AG08396 (cell line): Measurements from ENCODE around the gene ZNF414.
A peak's percentile ranks its signal among the peaks of the same experiment; 100 is the strongest.

Experiments used
- DNase-seq: peaks from one replicate; pipeline ENCODE4 v3.0.0; 2012; ENCODE audit warnings: low spot score, mixed read lengths

Gene ZNF414

GRCh38 chr19:8490395-8490760 is 23.6 kb downstream of the ZNF414 start:
- no peak for DNase-seq

DNA sequence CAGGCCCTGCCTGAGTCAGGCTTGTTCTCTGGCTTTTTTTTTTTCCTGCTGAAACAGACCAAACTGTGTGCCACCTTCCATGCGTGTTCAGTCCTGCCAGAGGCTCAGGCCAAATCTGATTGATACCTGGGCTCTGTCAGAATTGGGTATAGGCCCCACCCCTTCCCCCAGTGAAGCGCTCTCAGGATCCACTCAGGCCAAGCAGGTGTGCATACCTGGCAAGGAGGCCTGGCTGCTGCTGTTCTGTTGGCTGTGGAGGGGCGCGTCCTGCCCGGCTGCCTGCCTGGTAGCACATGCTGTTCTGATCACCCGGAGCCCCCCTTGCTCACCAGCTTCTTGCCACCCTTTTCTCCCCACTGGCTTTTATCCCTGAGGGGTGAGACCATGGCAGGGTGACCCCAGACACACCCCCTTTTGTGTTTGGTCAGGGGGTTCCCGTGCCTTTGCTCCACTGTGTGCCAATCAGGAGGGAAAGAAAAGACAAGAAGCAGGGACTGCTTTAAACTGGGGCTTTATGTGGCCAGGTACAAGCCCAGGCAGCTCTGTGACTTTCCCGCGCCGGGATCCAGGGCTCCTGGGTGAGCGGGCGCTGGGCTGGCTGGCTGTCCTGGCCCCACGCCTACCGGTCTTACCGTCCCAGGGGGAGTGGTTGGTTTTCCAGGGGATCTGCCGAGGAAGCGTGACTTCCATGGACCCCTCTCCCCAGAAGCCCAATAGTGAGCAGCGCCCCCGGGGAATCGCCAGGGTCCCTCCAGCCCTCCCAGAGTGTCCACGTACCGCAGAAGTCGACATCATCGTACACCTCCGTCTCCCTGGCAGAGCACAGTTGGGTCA is 24.2 kb downstream of the ZNF414 start:
- DNase-seq, result no peak

GRCh38 chr19:8488365-8488764 is 25.6 kb downstream of the ZNF414 start:
- no peak for DNase-seq

- DNase-seq, result no peak
Measured at GRCh38 chr19:8487137-8487851, 26.7 kb downstream of the ZNF414 start.

GRCh38 chr19:8486661-8487136 is 27.3 kb downstream of the ZNF414 start:
- no peak for DNase-seq

DNA sequence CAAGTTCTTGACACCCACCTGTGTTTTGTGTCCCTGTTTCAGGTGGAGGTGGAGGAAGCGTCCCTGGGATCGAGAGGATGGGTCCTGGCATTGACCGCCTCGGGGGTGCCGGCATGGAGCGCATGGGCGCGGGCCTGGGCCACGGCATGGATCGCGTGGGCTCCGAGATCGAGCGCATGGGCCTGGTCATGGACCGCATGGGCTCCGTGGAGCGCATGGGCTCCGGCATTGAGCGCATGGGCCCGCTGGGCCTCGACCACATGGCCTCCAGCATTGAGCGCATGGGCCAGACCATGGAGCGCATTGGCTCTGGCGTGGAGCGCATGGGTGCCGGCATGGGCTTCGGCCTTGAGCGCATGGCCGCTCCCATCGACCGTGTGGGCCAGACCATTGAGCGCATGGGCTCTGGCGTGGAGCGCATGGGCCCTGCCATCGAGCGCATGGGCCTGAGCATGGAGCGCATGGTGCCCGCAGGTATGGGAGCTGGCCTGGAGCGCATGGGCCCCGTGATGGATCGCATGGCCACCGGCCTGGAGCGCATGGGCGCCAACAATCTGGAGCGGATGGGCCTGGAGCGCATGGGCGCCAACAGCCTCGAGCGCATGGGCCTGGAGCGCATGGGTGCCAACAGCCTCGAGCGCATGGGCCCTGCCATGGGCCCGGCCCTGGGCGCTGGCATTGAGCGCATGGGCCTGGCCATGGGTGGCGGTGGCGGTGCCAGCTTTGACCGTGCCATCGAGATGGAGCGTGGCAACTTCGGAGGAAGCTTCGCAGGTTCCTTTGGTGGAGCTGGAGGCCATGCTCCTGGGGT is 28.2 kb downstream of the ZNF414 start:
- DNase-seq, result no peak

DNA sequence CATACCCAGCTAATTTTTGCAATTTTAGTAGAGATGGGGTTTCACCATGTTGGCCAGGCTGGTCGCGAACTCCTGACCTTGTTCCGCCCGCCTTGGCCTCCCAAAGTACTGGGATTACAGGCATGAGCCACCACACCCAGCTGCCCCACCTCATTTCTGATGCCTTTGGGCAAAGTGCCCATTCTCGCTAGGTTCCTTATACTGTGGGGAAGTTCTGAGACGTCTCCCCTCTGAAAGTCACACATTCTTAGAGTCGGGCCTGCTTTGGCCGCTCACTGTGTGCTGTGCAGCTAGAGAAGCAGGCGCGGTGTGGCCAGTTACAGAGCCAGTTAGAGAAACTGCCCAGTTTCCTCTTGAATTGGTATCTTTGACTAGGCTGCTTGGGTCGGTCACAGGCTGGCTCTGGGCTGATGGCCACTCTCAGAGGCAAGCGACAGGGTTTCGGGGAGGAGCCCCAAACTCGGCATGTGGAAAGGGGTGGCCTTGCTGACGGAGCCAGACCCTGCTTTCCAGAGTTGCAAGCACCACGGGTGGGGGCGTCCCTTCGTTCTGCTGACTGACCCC is 29.6 kb downstream of the ZNF414 start:
- DNase-seq, result no peak

DNA sequence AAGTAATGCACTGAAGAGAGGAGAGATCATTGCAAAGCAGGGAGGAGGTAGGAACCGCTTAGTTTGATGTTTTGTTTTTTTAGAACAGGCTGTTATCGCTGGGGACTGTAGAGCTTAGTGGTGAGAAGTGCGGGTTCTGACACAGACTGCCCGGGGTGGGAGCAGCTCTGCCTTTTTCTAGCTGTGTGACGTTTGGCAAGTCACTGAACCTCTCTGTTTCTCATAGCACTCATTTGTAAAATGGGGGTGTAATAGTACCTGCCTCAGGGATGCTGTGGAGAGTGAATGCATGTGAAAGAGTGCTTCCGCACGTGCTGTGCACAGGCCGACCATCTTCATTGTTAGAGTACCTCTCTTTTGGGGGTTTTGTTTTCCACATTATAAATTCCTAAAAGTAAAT is 30.8 kb downstream of the ZNF414 start:
- no peak for DNase-seq

DNA sequence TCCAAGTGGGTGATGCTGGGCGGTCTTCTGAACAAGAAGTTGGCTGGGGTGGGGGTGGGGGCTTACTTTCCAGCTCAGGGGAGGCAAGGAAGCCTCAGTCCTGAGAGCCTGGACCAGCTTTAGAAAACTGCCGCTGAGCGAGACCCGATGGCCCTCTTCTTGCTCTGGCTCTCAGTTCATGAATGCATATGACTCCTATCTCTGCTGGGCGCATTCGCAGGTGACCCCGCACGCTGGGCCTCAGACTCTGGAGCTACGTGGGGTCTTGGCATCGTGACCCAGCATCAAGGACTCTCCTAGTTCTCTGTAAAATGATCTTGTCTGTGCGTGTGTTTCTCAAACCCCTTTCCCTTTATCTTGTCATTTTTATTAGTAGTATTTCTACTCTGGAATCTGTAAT is 31.3 kb downstream of the ZNF414 start:
- no peak for DNase-seq

DNA sequence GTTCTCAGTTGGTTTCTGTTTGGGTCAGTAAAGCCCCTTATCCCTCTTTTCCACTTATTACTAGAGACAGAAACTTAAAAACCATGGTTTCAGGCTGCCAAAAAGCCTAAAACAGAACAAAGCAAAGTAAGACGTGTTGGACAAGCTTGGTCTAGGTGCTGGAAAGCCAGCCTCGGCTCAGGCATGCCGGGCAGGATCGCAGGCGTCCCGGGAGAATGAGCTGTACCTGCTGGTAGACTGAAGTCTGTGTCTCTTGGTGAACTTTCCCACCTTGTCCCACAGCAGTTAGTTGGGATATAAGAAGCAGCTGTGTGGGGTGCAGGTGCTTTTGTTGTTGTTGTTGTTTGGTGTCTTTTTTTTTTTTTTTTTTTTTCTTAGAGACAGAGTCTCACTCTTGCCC is 32.4 kb downstream of the ZNF414 start:
- no peak for DNase-seq

DNA sequence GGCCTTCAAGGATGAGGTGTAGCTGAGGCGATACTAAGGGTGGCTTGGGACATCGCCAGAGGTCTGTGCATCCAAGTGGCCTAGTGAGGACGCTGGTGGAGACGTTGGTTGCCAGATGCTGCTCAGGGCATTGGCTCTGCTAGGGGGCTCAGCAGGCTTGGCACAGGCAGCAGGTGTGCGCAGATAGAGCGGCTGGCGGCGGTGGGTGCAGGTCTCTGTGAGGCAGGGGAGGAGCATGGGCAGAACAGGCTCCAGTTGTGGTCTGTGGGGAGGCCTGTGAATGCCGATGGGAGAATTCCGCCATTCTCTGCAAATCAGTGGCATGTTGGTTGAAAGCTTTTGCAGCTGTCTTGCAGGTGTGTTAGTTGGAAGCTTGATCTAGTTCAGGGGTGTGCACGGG is 32.8 kb downstream of the ZNF414 start:
- DNase-seq, result no peak

- no peak for DNase-seq
Measured at GRCh38 chr19:8478598-8478997, 35.4 kb downstream of the ZNF414 start.

DNA sequence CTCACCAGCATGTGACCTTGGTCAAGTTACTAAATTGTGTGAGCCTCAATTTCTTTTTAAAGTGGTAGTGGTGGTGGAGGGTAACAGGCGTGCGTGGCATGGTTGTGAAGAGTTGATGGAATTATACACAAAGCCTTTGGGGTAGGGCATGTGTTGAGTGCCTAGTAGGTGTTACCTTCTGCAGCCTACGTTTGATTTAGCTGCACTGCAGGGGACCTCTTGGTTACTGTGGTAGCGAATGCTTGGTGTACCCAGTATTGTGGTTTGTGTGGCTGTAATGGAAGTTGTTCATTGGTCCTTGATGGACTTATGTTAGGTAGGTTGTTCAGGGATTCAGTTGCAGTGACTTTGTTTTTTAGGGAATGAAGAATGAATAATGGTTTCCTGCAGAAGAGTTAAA is 36.1 kb downstream of the ZNF414 start:
- DNase-seq, result no peak

- no peak for DNase-seq
Measured at GRCh38 chr19:8476524-8476923, 37.4 kb downstream of the ZNF414 start.

- no peak for DNase-seq
Measured at GRCh38 chr19:8475005-8475404, 39.0 kb downstream of the ZNF414 start.

DNA sequence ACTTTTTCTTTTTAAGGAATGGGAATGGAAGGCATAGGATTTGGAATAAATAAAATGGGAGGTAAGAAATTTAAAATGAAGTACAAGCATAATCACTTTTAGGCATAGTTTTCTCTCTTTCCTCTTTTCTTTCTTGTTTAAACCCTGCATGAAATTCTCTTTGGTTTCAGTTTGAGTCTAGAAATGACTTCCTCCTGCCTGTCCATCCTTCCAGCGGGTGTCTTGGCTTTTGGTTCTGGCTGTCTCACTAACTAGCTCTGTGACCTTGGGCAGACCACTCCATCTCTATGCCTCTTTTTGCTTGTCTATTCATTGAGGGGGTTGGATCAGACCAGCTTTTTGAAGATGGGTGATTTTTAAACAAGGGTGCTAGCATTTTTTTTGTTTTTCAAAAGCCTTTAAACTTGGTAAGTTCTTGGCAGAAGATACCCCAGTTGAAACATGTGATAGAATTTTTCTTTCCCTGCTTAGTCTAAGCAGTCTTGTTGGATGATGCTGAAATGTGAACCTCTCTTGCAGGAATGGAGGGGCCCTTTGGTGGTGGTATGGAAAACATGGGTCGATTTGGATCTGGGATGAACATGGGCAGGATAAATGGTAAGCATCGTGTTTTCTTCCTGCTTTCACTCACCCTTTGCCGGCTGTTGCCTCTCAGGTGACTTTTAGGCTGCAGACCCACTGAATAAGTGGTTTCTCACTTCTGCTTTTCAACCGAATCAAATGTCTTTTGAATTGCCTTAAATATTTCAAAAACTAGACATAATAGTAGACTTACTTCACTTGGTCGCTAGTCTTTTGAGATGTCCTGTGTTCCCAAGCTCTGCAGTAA is 40.1 kb downstream of the ZNF414 start:
- no peak for DNase-seq

- no peak for DNase-seq
Measured at GRCh38 chr19:8469613-8470368, 44.2 kb downstream of the ZNF414 start.

GRCh38 chr19:8468761-8469373 is 45.1 kb downstream of the ZNF414 start:
- no peak for DNase-seq

GRCh38 chr19:8468124-8468523 is 45.8 kb downstream of the ZNF414 start:
- no peak for DNase-seq

DNA sequence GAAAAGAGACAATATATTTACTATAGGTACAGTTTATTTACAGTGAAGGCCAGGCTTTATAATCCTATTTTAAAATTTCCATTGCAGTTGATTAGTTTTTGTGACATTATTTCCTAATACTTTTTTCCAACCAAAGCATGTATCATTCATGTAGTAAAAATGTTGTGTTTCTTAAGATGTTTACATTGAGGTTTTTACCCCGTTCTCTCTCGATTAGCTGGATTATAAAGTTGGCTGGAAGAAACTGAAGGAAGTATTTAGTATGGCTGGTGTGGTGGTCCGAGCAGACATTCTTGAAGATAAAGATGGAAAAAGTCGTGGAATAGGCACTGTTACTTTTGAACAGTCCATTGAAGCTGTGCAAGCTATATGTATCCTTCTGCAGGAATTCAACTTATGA is 47.9 kb downstream of the ZNF414 start:
- DNase-seq, result peak; percentile 52
